Liver (tissue), 9 donors: ENCODE measurements around the gene MS4A2. TPM values are rescaled to one million over a fixed set of nuclear protein-coding genes. Genes with fewer than 3 reads are reported as not detected.

Experiments used
- DNase-seq: peaks from one replicate; pipeline ENCODE4 v3.0.0-alpha.2; 2017; ENCODE audit warnings: low spot score
- H3K27ac ChIP-seq, 2 donors: one replicate each; pipeline ENCODE4 v1.7.0; 2013; ENCODE audit warnings: inconsistent platforms in 2 of 2, low read length in 2 of 2, control low read depth in 1 of 2, low read depth in 1 of 2, mild to moderate bottlenecking in 1 of 2
- H3K27me3 ChIP-seq, 4 donors: one replicate each; pipeline versions ENCODE4 v1.6.1 to v1.7.0; 2013; ENCODE audit warnings: low read length in 3 of 4, inconsistent platforms in 1 of 4, mild to moderate bottlenecking in 1 of 4, moderate library complexity in 1 of 4; ENCODE audit not compliant: control insufficient read depth in 4 of 4, insufficient read depth in 4 of 4
- H3K36me3 ChIP-seq, 4 donors: one replicate each; pipeline versions ENCODE4 v1.6.1 to v1.7.0; 2013; ENCODE audit warnings: low read length in 3 of 4, mild to moderate bottlenecking in 3 of 4, low read depth in 1 of 4, moderate library complexity in 1 of 4; ENCODE audit not compliant: control insufficient read depth in 4 of 4, insufficient read depth in 3 of 4
- H3K4me1 ChIP-seq, 4 donors: one replicate each; pipeline versions ENCODE4 v1.6.1 to v1.7.0; 2013; ENCODE audit warnings: low read length in 3 of 4, mild to moderate bottlenecking in 3 of 4, moderate library complexity in 1 of 4; ENCODE audit not compliant: control insufficient read depth in 4 of 4, insufficient read depth in 4 of 4
- H3K4me3 ChIP-seq, 3 donors: one replicate each; pipeline versions ENCODE4 v1.6.1 to v1.7.0; 2013; ENCODE audit warnings: low read length in 3 of 3, control low read depth in 1 of 3, low read depth in 1 of 3, mild to moderate bottlenecking in 1 of 3
- H3K9ac ChIP-seq, 2 donors: one replicate each; pipeline ENCODE4 v1.7.0; 2013; ENCODE audit warnings: low read length in 2 of 2, mild to moderate bottlenecking in 2 of 2, moderate library complexity in 2 of 2, control low read depth in 1 of 2, low read depth in 1 of 2
- H3K9me3 ChIP-seq, 4 donors: one replicate each; pipeline versions ENCODE4 v1.6.1 to v1.7.0; 2013; ENCODE audit warnings: low read length in 3 of 4; ENCODE audit not compliant: control insufficient read depth in 4 of 4
- CTCF ChIP-seq: fragments of 150-350 bp; IDR thresholded peaks from 2 replicates; pipeline ENCODE4 v1.5.1; 2017; ENCODE audit warnings: improper control_type of control experiment, low read depth, low read length; ENCODE audit not compliant: missing input control
- FOXA1 ChIP-seq: IDR thresholded peaks from 2 replicates; pipeline ENCODE4 v1.6.1; 2016; ENCODE audit warnings: antibody characterized with exemption
- GABPA ChIP-seq, 2 donors: IDR thresholded peaks in 1 of 2; conservative IDR thresholded peaks in 1 of 2; 2 replicates each; pipeline ENCODE4 v1.6.1; 2016; ENCODE audit warnings: antibody characterized with exemption in 2 of 2, mild to moderate bottlenecking in 1 of 2, moderate library complexity in 1 of 2
- HNF4A ChIP-seq, 2 donors: conservative IDR thresholded peaks; 2 replicates each; pipeline ENCODE4 v1.6.1; 2016; ENCODE audit warnings: antibody characterized with exemption in 2 of 2, mild to moderate bottlenecking in 2 of 2
- HNF4G ChIP-seq: IDR thresholded peaks from 2 replicates; pipeline ENCODE4 v1.6.1; 2016; ENCODE audit warnings: antibody characterized with exemption
- MAX ChIP-seq: IDR thresholded peaks from 2 replicates; pipeline ENCODE4 v1.6.1; 2016; ENCODE audit warnings: antibody characterized with exemption
- RXRA ChIP-seq, 2 donors: IDR thresholded peaks; 2 replicates each; pipeline ENCODE4 v1.6.1; 2017 to 2018; ENCODE audit warnings: antibody characterized with exemption in 2 of 2, mild to moderate bottlenecking in 1 of 2
- SP1 ChIP-seq: IDR thresholded peaks from 2 replicates; pipeline ENCODE4 v1.6.1; 2018; ENCODE audit warnings: antibody characterized with exemption, mild to moderate bottlenecking
- TAF1 ChIP-seq: conservative IDR thresholded peaks from 2 replicates; pipeline ENCODE4 v1.6.1; 2016; ENCODE audit warnings: antibody characterized with exemption, mild to moderate bottlenecking
- YY1 ChIP-seq: IDR thresholded peaks from 2 replicates; pipeline ENCODE4 v1.6.1; 2016; ENCODE audit warnings: antibody characterized with exemption, mild to moderate bottlenecking
- WGBS: extraction: QIAGEN DNeasy Blood & Tissue Kit; methylation state at CpG from one replicate; pipeline ENCODE4 v1.1.7; 2013; 5-methylcytosine and 5-hydroxymethylcytosine counted together
- polyA plus RNA-seq, 2 donors: library from polyadenylated mRNA; stranded (reverse) in 1 of 2; unstranded in 1 of 2; fragments of 200-250 nt in 1 of 2; fragments of >200 nt in 1 of 2; fragmentation: Nextera tagmentation in 1 of 2; extraction: Ambion mirVana in 1 of 2; gene quantifications; one replicate each; pipeline versions ENCODE4 v1.2.1 to v1.2.3, GENCODE V29; 2013 to 2015
- total RNA-seq, 2 donors: library from RNA; depleted of rRNA; stranded (reverse); fragments of >200 nt; gene quantifications; one replicate each; pipeline ENCODE4 v1.2.3, GENCODE V29; 2014
- donor health status: healthy.
- donor health status: healthy.
- donor health status: healthy.
- donor health status: healthy.
- donor health status: healthy.

Gene MS4A2
- total and polyA plus RNA-seq, 4 donors: 0.08 to 0.37 (median 0.32) TPM; not detected in 1

GRCh38 chr11:60133917-60134316 lies 45.5 kb downstream of the MS4A2 start (continued):
- TF ChIP-seq CTCF (no peak), GABPA (IDR thresholded peaks at IDR 0.05 in 1 of 2, conservative IDR thresholded peaks at IDR 0.05 in 1 of 2) (no peak)

GRCh38 chr11:60143768-60144167 lies 55.3 kb downstream of the MS4A2 start:
- Histone ChIP-seq H3K4me3 (no peak overlapping the region), H3K27ac (no peak overlapping the region), H3K27me3 (peaks cover 0 to 2% (median 0%) of the 10 kb centered on the region in 4 donors), H3K36me3 (no peaks in the 10 kb centered on the region), H3K9ac (no peak overlapping the region), H3K4me1 (no peaks in the 10 kb centered on the region), H3K9me3 (no peaks in the 10 kb centered on the region)
- TF ChIP-seq TAF1 (no peak), FOXA1 (no peak), MAX (no peak), HNF4G (no peak), GABPA (IDR thresholded peaks at IDR 0.05 in 1 of 2, conservative IDR thresholded peaks at IDR 0.05 in 1 of 2) (no peak), YY1 (no peak), SP1 (no peak)
- DNase-seq: no peak
- 89% methylated on average over 3 of the region's 3 CpGs for WGBS

GRCh38 chr11:60145677-60146076 lies 57.2 kb downstream of the MS4A2 start:
- H3K27me3 ChIP-seq: peaks cover 0 to 2% (median 0%) of the 10 kb centered on the region in 4 donors
- no peaks in the 10 kb centered on the region for H3K4me1 ChIP-seq
- H3K4me3 ChIP-seq: no peak overlapping the region
- TF ChIP-seq MAX (no peak), YY1 (no peak), RXRA (IDR thresholded peaks at IDR 0.05) (no peak), HNF4A (conservative IDR thresholded peaks at IDR 0.05) (no peak), FOXA1 (no peak), GABPA (IDR thresholded peaks at IDR 0.05 in 1 of 2, conservative IDR thresholded peaks at IDR 0.05 in 1 of 2) (no peak)
- no peaks in the 10 kb centered on the region for H3K36me3 ChIP-seq
- no peak overlapping the region for H3K9ac ChIP-seq
- WGBS: 79% methylated on average over 3 of the region's 3 CpGs
- H3K9me3 ChIP-seq: no peaks in the 10 kb centered on the region
- no peak for DNase-seq
- no peak overlapping the region for H3K27ac ChIP-seq

Other genes with a start within 250 kb of the MS4A2 start
- gene CBLIF, start 243.2 kb upstream of the MS4A2 start, total RNA-seq: not detected
- not detected for gene CBLIF, start 243.2 kb upstream of the MS4A2 start, polyA plus RNA-seq
- 1 to 10 TPM in 1 of 2 donors, under 1 TPM in 1; 0.08 to 4.7 TPM for gene TCN1, start 222.2 kb upstream of the MS4A2 start, total RNA-seq
- gene TCN1, start 222.2 kb upstream of the MS4A2 start, polyA plus RNA-seq: under 1 TPM in 1 of 2 donors, not detected in 1; 0.17 TPM
- gene OOSP3, start 209.9 kb upstream of the MS4A2 start, total RNA-seq: not detected
- not detected for gene OOSP3, start 209.9 kb upstream of the MS4A2 start, polyA plus RNA-seq
- gene OOSP1, start 150.2 kb upstream of the MS4A2 start, total RNA-seq: not detected
- gene OOSP1, start 150.2 kb upstream of the MS4A2 start, polyA plus RNA-seq: not detected
- gene OOSP4A, start 124.6 kb upstream of the MS4A2 start, total RNA-seq: not detected
- gene OOSP4A, start 124.6 kb upstream of the MS4A2 start, polyA plus RNA-seq: not detected
- not detected for gene OOSP4B, start 71.5 kb upstream of the MS4A2 start, total RNA-seq
- not detected for gene OOSP4B, start 71.5 kb upstream of the MS4A2 start, polyA plus RNA-seq
- gene OOSP2, start 48.3 kb upstream of the MS4A2 start, total RNA-seq: not detected
- not detected for gene OOSP2, start 48.3 kb upstream of the MS4A2 start, polyA plus RNA-seq
- 10 to 100 TPM in 1 of 2 donors, under 1 TPM in 1; 0.08 to 43.9 TPM for gene MS4A3, start 32.0 kb upstream of the MS4A2 start, total RNA-seq
- under 1 TPM; 0.22 to 0.25 TPM for gene MS4A3, start 32.0 kb upstream of the MS4A2 start, polyA plus RNA-seq
- 100 to 1,000 TPM in 1 of 2 donors, 10 to 100 TPM in 1; 83.4 to 115 TPM for gene MS4A6A, start 94.4 kb downstream of the MS4A2 start, total RNA-seq
- gene MS4A6A, start 94.4 kb downstream of the MS4A2 start, polyA plus RNA-seq: 100 to 1,000 TPM in 1 of 2 donors, 10 to 100 TPM in 1; 64.6 to 117 TPM
- 1 to 10 TPM in 1 of 2 donors, under 1 TPM in 1; 0.23 to 2.1 TPM for gene MS4A4E, start 154.5 kb downstream of the MS4A2 start, total RNA-seq
- gene MS4A4E, start 154.5 kb downstream of the MS4A2 start, polyA plus RNA-seq: 1 to 10 TPM in 1 of 2 donors, under 1 TPM in 1; 0.35 to 1.2 TPM
- gene MS4A4A, start 192.0 kb downstream of the MS4A2 start, total RNA-seq: 10 to 100 TPM in 1 of 2 donors, 1 to 10 TPM in 1; 8.6 to 12.0 TPM
- gene MS4A4A, start 192.0 kb downstream of the MS4A2 start, polyA plus RNA-seq: 10 to 100 TPM in 1 of 2 donors, 1 to 10 TPM in 1; 9.5 to 16.1 TPM
- gene MS4A6E, start 238.6 kb downstream of the MS4A2 start, total RNA-seq: under 1 TPM in 1 of 2 donors, not detected in 1; 0.75 TPM
- gene MS4A6E, start 238.6 kb downstream of the MS4A2 start, polyA plus RNA-seq: under 1 TPM in 1 of 2 donors, not detected in 1; 0.22 TPM